ENCODE measurements around the gene KIF13A.

DNA sequence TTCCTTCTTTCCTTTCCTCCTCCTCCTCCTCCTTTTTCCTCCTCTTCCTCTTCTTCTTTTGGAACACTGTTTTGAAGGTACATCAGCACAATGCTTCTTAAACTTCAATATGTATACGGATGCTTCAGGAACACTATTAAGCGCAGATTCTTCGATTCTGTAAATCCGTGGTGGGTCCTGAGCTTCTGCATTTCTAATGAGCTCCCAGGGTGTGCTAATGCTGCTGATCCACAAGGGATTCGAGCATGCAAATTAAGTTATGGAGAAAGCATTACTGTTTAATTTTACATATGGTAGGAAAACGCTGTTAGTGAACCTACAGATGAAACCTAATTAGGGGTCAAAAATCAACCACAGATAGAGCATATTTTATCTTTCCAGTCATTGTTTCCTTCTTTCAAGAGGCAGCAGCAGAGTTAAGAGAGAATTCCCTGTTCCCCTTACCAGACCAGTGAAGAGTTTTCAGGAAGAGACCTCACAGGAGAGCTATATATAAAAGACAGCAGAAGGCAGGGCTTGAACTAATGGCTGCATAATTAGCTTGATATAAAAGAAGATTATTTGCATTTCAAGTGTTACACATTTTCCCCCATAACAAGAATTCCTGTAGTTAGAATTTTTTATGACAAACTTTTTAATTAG is 47.2 kb downstream of the KIF13A start:
- TF ChIP-seq CTCF (IDR thresholded peaks at IDR 0.05) (no peak), POLR2AphosphoS5 (IDR thresholded peaks at IDR 0.05) (no peak)

Data from breast epithelium (tissue), 3 donors.